ENCODE measurements around the gene DOCK1. TPM values are rescaled to one million over a fixed set of nuclear protein-coding genes. Genes with fewer than 3 reads are reported as not detected.

Gene DOCK1
- total RNA-seq, 2 donors from 2014 or later, result 52.9 to 76.7 TPM

GRCh38 chr10:127080317-127080716 is 175.1 kb downstream of the DOCK1 start:
- no peak overlapping the region for H3K27ac ChIP-seq
- ATAC-seq (ENCODE audit: insufficient number of reproducible peaks, low FRiP score, low read depth), result no peak
- no peaks in the 10 kb centered on the region for H3K36me3 ChIP-seq
- H3K9me3 ChIP-seq, result no peaks in the 10 kb centered on the region
- H3K27me3 ChIP-seq (replicated peaks; ENCODE audit: insufficient read depth), result no peaks in the 10 kb centered on the region
- H3K4me3 ChIP-seq, result no peak overlapping the region
- no peak for DNase-seq (ENCODE audit: low spot score)
- H3K4me1 ChIP-seq (ENCODE audit: control insufficient read depth in 1 of 2, low read depth in 2 of 2), result no peaks in the 10 kb centered on the region
- no peak for TF ChIP-seq CTCF (IDR thresholded peaks at IDR 0.05)

GRCh38 chr10:127081851-127082345 is 176.7 kb downstream of the DOCK1 start:
- H3K36me3 ChIP-seq, result no peaks in the 10 kb centered on the region
- no peak for DNase-seq (ENCODE audit: low spot score)

GRCh38 chr10:127082651-127083050 is 177.4 kb downstream of the DOCK1 start:
- H3K4me3 ChIP-seq, result no peak overlapping the region
- no peaks in the 10 kb centered on the region for H3K9me3 ChIP-seq
- no peaks in the 10 kb centered on the region for H3K36me3 ChIP-seq
- TF ChIP-seq CTCF (IDR thresholded peaks at IDR 0.05), result no peak
- H3K27ac ChIP-seq, result no peak overlapping the region
- no peaks in the 10 kb centered on the region for H3K4me1 ChIP-seq (ENCODE audit: control insufficient read depth in 1 of 2, low read depth in 2 of 2)
- ATAC-seq (ENCODE audit: insufficient number of reproducible peaks, low FRiP score, low read depth) (no peak), DNase-seq (ENCODE audit: low spot score) (no peak)
- no peaks in the 10 kb centered on the region for H3K27me3 ChIP-seq (replicated peaks; ENCODE audit: insufficient read depth)

More at GRCh38 chr10:127081851-127082345, 176.7 kb downstream of the DOCK1 start:
- no peaks in the 10 kb centered on the region for H3K9me3 ChIP-seq
- H3K27me3 ChIP-seq (replicated peaks; ENCODE audit: insufficient read depth), result no peaks in the 10 kb centered on the region
- no peak overlapping the region for H3K27ac ChIP-seq
- no peak for ATAC-seq (ENCODE audit: insufficient number of reproducible peaks, low FRiP score, low read depth)
- no peaks in the 10 kb centered on the region for H3K4me1 ChIP-seq (ENCODE audit: control insufficient read depth in 1 of 2, low read depth in 2 of 2)
- no peak for TF ChIP-seq CTCF (IDR thresholded peaks at IDR 0.05)
- H3K4me3 ChIP-seq, result no peak overlapping the region

GRCh38 chr10:127085957-127086356 is 180.7 kb downstream of the DOCK1 start:
- Histone ChIP-seq H3K4me3 (no peak overlapping the region), H3K27ac (no peak overlapping the region), H3K4me1 (ENCODE audit: control insufficient read depth in 1 of 2, low read depth in 2 of 2) (no peaks in the 10 kb centered on the region), H3K27me3 (replicated peaks; ENCODE audit: insufficient read depth) (no peaks in the 10 kb centered on the region), H3K9me3 (no peaks in the 10 kb centered on the region), H3K36me3 (peaks cover 5% of the 10 kb centered on the region)
- DNase-seq (ENCODE audit: low spot score) (no peak), ATAC-seq (ENCODE audit: insufficient number of reproducible peaks, low FRiP score, low read depth) (no peak)
- TF ChIP-seq CTCF (IDR thresholded peaks at IDR 0.05), result no peak

- no peak overlapping the region for H3K27ac ChIP-seq
- H3K9me3 ChIP-seq, result no peaks in the 10 kb centered on the region
- DNase-seq (ENCODE audit: low spot score) (no peak), ATAC-seq (ENCODE audit: insufficient number of reproducible peaks, low FRiP score, low read depth) (no peak)
- no peak for TF ChIP-seq CTCF (IDR thresholded peaks at IDR 0.05)
- no peak overlapping the region for H3K4me3 ChIP-seq
- no peaks in the 10 kb centered on the region for H3K27me3 ChIP-seq (replicated peaks; ENCODE audit: insufficient read depth)
- no peaks in the 10 kb centered on the region for H3K4me1 ChIP-seq (ENCODE audit: control insufficient read depth in 1 of 2, low read depth in 2 of 2)
- peaks cover 13% of the 10 kb centered on the region for H3K36me3 ChIP-seq
These were observed 183.7 kb downstream of the DOCK1 start for GRCh38 chr10:127088908-127089307.
